AG20443 (cell line): ENCODE results near the gene SPATC1L.

ENCODE experiments used
- DNase-seq: peaks from one replicate; pipeline ENCODE4 v3.0.0; 2012; ENCODE audit warnings: low spot score, mixed read lengths

SPATC1L gene

GRCh38 chr21:46120301-46121285, 63.7 kb downstream of the SPATC1L start:
- DNase-seq, result peak; percentile 4

GRCh38 chr21:46119637-46120271, 64.5 kb downstream of the SPATC1L start:
- DNase-seq, result peak; percentile 7

GRCh38 chr21:46119144-46119636, 65.1 kb downstream of the SPATC1L start:
- peak; percentile 6 for DNase-seq

GRCh38 chr21:46118316-46119143, 65.7 kb downstream of the SPATC1L start:
- DNase-seq, result peak; percentile 7

GRCh38 chr21:46117586-46118315, 66.5 kb downstream of the SPATC1L start:
- DNase-seq, result no peak

GRCh38 chr21:46116776-46117585, 67.3 kb downstream of the SPATC1L start:
- DNase-seq, result no peak

GRCh38 chr21:46116189-46116775, 68.0 kb downstream of the SPATC1L start:
- DNase-seq, result no peak

- no peak for DNase-seq
These were observed 68.6 kb downstream of the SPATC1L start for GRCh38 chr21:46115441-46116188.

- no peak for DNase-seq
These were observed 69.3 kb downstream of the SPATC1L start for GRCh38 chr21:46114963-46115362.

- DNase-seq, result no peak
These were observed 70.6 kb downstream of the SPATC1L start for GRCh38 chr21:46113497-46114176.

- peak; percentile 3 for DNase-seq
These were observed 71.5 kb downstream of the SPATC1L start for GRCh38 chr21:46112725-46113215.

- DNase-seq, result peak; percentile 8
These were observed 72.2 kb downstream of the SPATC1L start for GRCh38 chr21:46111857-46112724.

- peak; percentile 7 for DNase-seq
These were observed 73.1 kb downstream of the SPATC1L start for GRCh38 chr21:46111193-46111571.
